Gastroesophageal sphincter (tissue), 3 donors: ENCODE data around the gene RAB17.

Source experiments
- CTCF ChIP-seq, 4 experiments: fragments of 200-600 bp in 2 of 4; fragments of 450-650 bp in 2 of 4; sonication (generic) in 1 of 4; IDR thresholded peaks; one replicate each; pipeline ENCODE4 v1.5.1; 2017 to 2019; ENCODE audit warnings: antibody characterized with exemption in 4 of 4, mild to moderate bottlenecking in 2 of 4, moderate library complexity in 2 of 4
- EP300 ChIP-seq: sonication (generic); formaldehyde crosslinking; IDR thresholded peaks from one replicate; pipeline ENCODE4 v1.6.1; 2017; ENCODE audit warnings: antibody characterized with exemption, mild to moderate bottlenecking

- TF ChIP-seq EP300 (no peak), CTCF (IDR thresholded peaks at IDR 0.05) (no peak)
These were observed 11.1 kb upstream of the RAB17 start for GRCh38 chr2:237601453-237602116.
